Hepatocyte (in vitro differentiated cells): ENCODE measurements around the gene NBAS. TPM values are rescaled to one million over a fixed set of nuclear protein-coding genes. Genes with fewer than 3 reads are reported as not detected.

ENCODE experiments used
- DNase-seq: peaks from one replicate; pipeline ENCODE4 v3.0.0-alpha.2; 2016; ENCODE audit warnings: low spot score
- H2AFZ ChIP-seq: fragments of 200-600 bp; sonication (generic); 2 replicates; pipeline ENCODE4 v1.6.0; 2016; ENCODE audit warnings: antibody characterized with exemption, mild to moderate bottlenecking
- H3K27ac ChIP-seq: fragments of 200-600 bp; sonication (generic); 2 replicates; pipeline ENCODE4 v1.5.1; 2016; ENCODE audit warnings: mild to moderate bottlenecking
- H3K27me3 ChIP-seq: fragments of 200-600 bp; sonication (generic); 2 replicates; pipeline ENCODE4 v1.6.1; 2016
- H3K36me3 ChIP-seq: fragments of 200-600 bp; sonication (generic); replicated peaks from 2 replicates; pipeline ENCODE4 v1.5.1; 2016; ENCODE audit warnings: low read depth; ENCODE audit not compliant: insufficient read depth
- H3K4me1 ChIP-seq: fragments of 200-600 bp; sonication (generic); 2 replicates; pipeline ENCODE4 v1.5.1; 2016; ENCODE audit warnings: mild to moderate bottlenecking, moderate library complexity; ENCODE audit not compliant: insufficient read depth
- H3K4me2 ChIP-seq: fragments of 200-600 bp; sonication (generic); 2 replicates; pipeline ENCODE4 v1.6.0; 2016
- H3K4me3 ChIP-seq: fragments of 200-600 bp; sonication (generic); 2 replicates; pipeline ENCODE4 v1.5.1; 2016; ENCODE audit warnings: mild to moderate bottlenecking
- H3K79me2 ChIP-seq: fragments of 200-600 bp; sonication (generic); 2 replicates; pipeline ENCODE4 v1.6.0; 2017; ENCODE audit warnings: mild to moderate bottlenecking
- H3K9me2 ChIP-seq: fragments of 200-600 bp; sonication (generic); replicated peaks from 2 replicates; pipeline ENCODE4 v1.6.0; 2017; ENCODE audit warnings: mild to moderate bottlenecking; ENCODE audit not compliant: insufficient read depth
- H3K9me3 ChIP-seq: fragments of 200-600 bp; sonication (generic); 2 replicates; pipeline ENCODE4 v1.5.1; 2016; ENCODE audit warnings: low read depth, mild to moderate bottlenecking
- H4K20me1 ChIP-seq: fragments of 200-600 bp; sonication (generic); 2 replicates; pipeline ENCODE4 v1.6.0; 2016; ENCODE audit warnings: mild to moderate bottlenecking; ENCODE audit not compliant: insufficient read depth, poor library complexity, severe bottlenecking
- EZH2 ChIP-seq: fragments of 200-600 bp; sonication (generic); IDR thresholded peaks from 2 replicates; pipeline ENCODE4 v1.6.1; 2016; ENCODE audit warnings: antibody characterized with exemption, mild to moderate bottlenecking, borderline replicate concordance
- EZH2phosphoT487 ChIP-seq: fragments of 200-600 bp; sonication (generic); IDR thresholded peaks from one replicate; pipeline ENCODE4 v1.6.1; 2018; ENCODE audit warnings: antibody characterized with exemption, mild to moderate bottlenecking, low read depth, moderate library complexity; ENCODE audit not compliant: unreplicated experiment, severe bottlenecking
- WGBS: methylation state at CpG from one replicate; pipeline ENCODE4 v1.1.6; 2016; ENCODE audit warnings: low lambda C conversion rate; ENCODE audit errors: missing lambda C conversion rate; 5-methylcytosine and 5-hydroxymethylcytosine counted together
- polyA plus RNA-seq: library from polyadenylated mRNA; unstranded; fragments of >200 nt; fragmentation: Nextera tagmentation; extraction: Ambion mirVana; gene quantifications from 2 replicates; pipeline ENCODE4 v1.2.1, GENCODE V29; 2016
- total RNA-seq: library from RNA; depleted of rRNA; stranded (reverse); fragments of >200 nt; gene quantifications from 2 replicates; pipeline ENCODE4 v1.2.3, GENCODE V29; 2014
- TF ChIP-seq, protein P1 (sequence below): fragments of 200-600 bp; sonication (generic); IDR thresholded peaks from 2 replicates; pipeline ENCODE4 v1.5.1; 2016; ENCODE audit warnings: antibody characterized with exemption, mild to moderate bottlenecking; ENCODE audit not compliant: poor library complexity

Gene NBAS
- total and polyA plus RNA-seq, 2 experiments from 2014 or later: 20.8 to 47.2 TPM

GRCh38 chr2:15195813-15196212 lies 365.3 kb downstream of the NBAS start:
- Histone ChIP-seq H3K9me2 (no peaks in the 10 kb centered on the region), H3K4me2 (no peak overlapping the region), H3K36me3 (no peaks in the 10 kb centered on the region), H3K27ac (no peak overlapping the region), H3K4me1 (no peaks in the 10 kb centered on the region), H4K20me1 (no peaks in the 10 kb centered on the region), H3K27me3 (no peaks in the 10 kb centered on the region), H3K79me2 (no peaks in the 10 kb centered on the region), H3K4me3 (no peak overlapping the region), H2AFZ (no peak overlapping the region), H3K9me3 (no peaks in the 10 kb centered on the region)
- no peak for DNase-seq
- 94% methylated on average over 4 of the region's 4 CpGs for WGBS
- TF ChIP-seq, protein P1, sequence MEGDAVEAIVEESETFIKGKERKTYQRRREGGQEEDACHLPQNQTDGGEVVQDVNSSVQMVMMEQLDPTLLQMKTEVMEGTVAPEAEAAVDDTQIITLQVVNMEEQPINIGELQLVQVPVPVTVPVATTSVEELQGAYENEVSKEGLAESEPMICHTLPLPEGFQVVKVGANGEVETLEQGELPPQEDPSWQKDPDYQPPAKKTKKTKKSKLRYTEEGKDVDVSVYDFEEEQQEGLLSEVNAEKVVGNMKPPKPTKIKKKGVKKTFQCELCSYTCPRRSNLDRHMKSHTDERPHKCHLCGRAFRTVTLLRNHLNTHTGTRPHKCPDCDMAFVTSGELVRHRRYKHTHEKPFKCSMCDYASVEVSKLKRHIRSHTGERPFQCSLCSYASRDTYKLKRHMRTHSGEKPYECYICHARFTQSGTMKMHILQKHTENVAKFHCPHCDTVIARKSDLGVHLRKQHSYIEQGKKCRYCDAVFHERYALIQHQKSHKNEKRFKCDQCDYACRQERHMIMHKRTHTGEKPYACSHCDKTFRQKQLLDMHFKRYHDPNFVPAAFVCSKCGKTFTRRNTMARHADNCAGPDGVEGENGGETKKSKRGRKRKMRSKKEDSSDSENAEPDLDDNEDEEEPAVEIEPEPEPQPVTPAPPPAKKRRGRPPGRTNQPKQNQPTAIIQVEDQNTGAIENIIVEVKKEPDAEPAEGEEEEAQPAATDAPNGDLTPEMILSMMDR: no peak
- TF ChIP-seq EZH2phosphoT487 (no peak), EZH2 (no peak)

- Histone ChIP-seq H3K4me1 (no peaks in the 10 kb centered on the region), H3K27me3 (no peaks in the 10 kb centered on the region), H3K4me2 (no peak overlapping the region), H3K9me2 (no peaks in the 10 kb centered on the region), H3K4me3 (no peak overlapping the region), H3K9me3 (no peaks in the 10 kb centered on the region), H3K79me2 (no peaks in the 10 kb centered on the region), H2AFZ (no peak overlapping the region), H3K27ac (no peak overlapping the region), H3K36me3 (no peaks in the 10 kb centered on the region), H4K20me1 (no peaks in the 10 kb centered on the region)
- TF ChIP-seq, protein P1: no peak
- TF ChIP-seq EZH2phosphoT487: no peak
- TF ChIP-seq EZH2: no peak
- no peak for DNase-seq
- 89% methylated on average over 4 of the region's 4 CpGs for WGBS
Observed at GRCh38 chr2:15191789-15192188, 369.3 kb downstream of the NBAS start.

GRCh38 chr2:15189216-15189615 lies 371.9 kb downstream of the NBAS start:
- WGBS: 79% methylated on average over 2 of the region's 2 CpGs
- DNase-seq: no peak
- Histone ChIP-seq H3K9me2 (no peaks in the 10 kb centered on the region), H3K36me3 (no peaks in the 10 kb centered on the region), H3K79me2 (no peaks in the 10 kb centered on the region), H3K27me3 (no peaks in the 10 kb centered on the region), H3K4me2 (no peak overlapping the region), H3K27ac (no peak overlapping the region), H3K4me1 (no peaks in the 10 kb centered on the region), H3K9me3 (no peaks in the 10 kb centered on the region), H3K4me3 (no peak overlapping the region), H4K20me1 (no peaks in the 10 kb centered on the region), H2AFZ (no peak overlapping the region)
- TF ChIP-seq EZH2phosphoT487 (no peak), EZH2 (no peak)
- TF ChIP-seq, protein P1: no peak

DNA sequence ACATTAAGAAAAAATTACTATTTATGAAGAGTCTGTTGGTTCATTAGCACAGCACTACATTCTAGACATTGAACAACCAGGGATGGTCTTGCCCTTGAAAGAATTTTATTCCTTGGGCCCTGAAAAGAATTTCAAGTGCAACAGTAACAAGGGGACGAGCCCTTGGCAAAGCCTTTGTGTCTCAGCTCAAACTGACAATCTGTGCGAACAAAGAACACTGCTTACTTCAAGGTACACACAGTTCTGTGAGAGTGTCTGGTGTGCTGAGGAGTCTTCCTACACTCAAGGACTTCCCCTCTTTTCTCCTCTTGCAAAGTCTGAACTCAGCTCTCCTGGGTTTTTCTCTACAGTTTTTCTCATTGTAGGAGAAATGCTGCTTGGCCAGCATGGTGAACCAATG lies 373.4 kb downstream of the NBAS start:
- H3K27me3 ChIP-seq: no peaks in the 10 kb centered on the region
- H3K4me1 ChIP-seq: no peaks in the 10 kb centered on the region
- H4K20me1 ChIP-seq: no peaks in the 10 kb centered on the region
- DNase-seq: no peak
- H3K27ac ChIP-seq: no peak overlapping the region
- H3K9me3 ChIP-seq: no peaks in the 10 kb centered on the region
- H3K4me3 ChIP-seq: no peak overlapping the region
- H3K79me2 ChIP-seq: no peaks in the 10 kb centered on the region
- no peak overlapping the region for H2AFZ ChIP-seq
- WGBS: 88% methylated on average over 2 of the region's 2 CpGs
- TF ChIP-seq, protein P1: no peak
- TF ChIP-seq EZH2phosphoT487: no peak
- TF ChIP-seq EZH2: no peak
- no peak overlapping the region for H3K4me2 ChIP-seq
- no peaks in the 10 kb centered on the region for H3K36me3 ChIP-seq
- no peaks in the 10 kb centered on the region for H3K9me2 ChIP-seq
